Measurements from ENCODE around the gene PITX2.

The PITX2 gene

GRCh38 chr4:110610620-110610939, 12.3 kb downstream of the PITX2 start:
- no peak for ATAC-seq

DNA sequence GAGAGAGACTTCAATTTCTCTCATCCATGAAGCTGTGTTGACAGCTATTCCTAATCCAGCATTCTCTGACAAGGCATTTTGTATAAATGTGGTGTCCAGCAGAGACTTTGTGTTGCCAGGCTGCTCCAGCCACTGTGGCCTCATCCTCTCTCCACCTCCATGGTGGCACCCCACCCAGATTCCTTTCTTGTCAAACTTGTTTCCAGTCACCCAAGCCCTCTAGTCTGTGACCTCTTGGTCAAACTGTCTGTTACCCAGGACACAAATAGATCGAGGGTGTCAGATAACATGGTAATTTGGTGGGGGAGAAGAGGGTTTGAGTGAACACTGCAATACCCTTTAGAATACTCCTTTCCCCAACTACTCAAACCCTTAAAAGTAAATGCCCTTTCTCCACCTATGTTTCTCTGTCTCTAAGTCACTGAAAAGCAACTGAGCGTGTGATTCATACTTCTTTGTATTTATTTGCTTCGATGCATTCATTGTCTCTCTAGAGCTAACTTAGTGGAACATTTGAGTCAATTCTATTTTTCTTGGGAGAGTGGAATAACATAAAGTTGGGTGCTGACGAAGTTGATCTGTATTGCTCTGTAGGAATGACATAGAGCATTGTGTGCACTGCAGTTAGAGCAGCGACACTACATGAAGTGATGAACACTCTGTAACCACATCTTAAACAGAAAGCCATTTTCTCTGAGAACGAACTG, 13.7 kb downstream of the PITX2 start:
- TF ChIP-seq CREB5 (CRISPR knock-in tag; IDR thresholded peaks at IDR 0.05; ENCODE audit: low read depth) (no peak), ZNF8 (CRISPR knock-in tag; IDR thresholded peaks at IDR 0.05) (no peak), ESRRG (CRISPR knock-in tag; IDR thresholded peaks at IDR 0.05) (no peak), ISL1 (CRISPR knock-in tag; IDR thresholded peaks at IDR 0.05) (no peak), ZC3H10 (CRISPR knock-in tag; IDR thresholded peaks at IDR 0.05) (no peak), BACH2 (CRISPR knock-in tag; IDR thresholded peaks at IDR 0.05; ENCODE audit: borderline replicate concordance) (no peak), OSR1 (CRISPR knock-in tag; IDR thresholded peaks at IDR 0.05) (no peak)
- ATAC-seq, result no peak

More at GRCh38 chr4:110610620-110610939, 12.3 kb downstream of the PITX2 start:
- TF ChIP-seq GLIS3 (CRISPR knock-in tag; IDR thresholded peaks at IDR 0.05) (no peak), ARNTL (CRISPR knock-in tag; IDR thresholded peaks at IDR 0.05; ENCODE audit: borderline replicate concordance, low read depth) (no peak), SNAI2 (CRISPR knock-in tag; IDR thresholded peaks at IDR 0.05) (no peak), ZFP30 (CRISPR knock-in tag; IDR thresholded peaks at IDR 0.05) (no peak), PATZ1 (CRISPR knock-in tag; IDR thresholded peaks at IDR 0.05; ENCODE audit: borderline replicate concordance) (no peak), ESRRG (CRISPR knock-in tag; IDR thresholded peaks at IDR 0.05) (no peak), ISL1 (CRISPR knock-in tag; IDR thresholded peaks at IDR 0.05) (no peak), RARB (CRISPR knock-in tag; IDR thresholded peaks at IDR 0.05) (no peak), ZNF565 (CRISPR knock-in tag; conservative IDR thresholded peaks at IDR 0.05; ENCODE audit: low read depth) (no peak), ZNF8 (CRISPR knock-in tag; IDR thresholded peaks at IDR 0.05) (no peak), ZC3H10 (CRISPR knock-in tag; IDR thresholded peaks at IDR 0.05) (no peak), PPARA (CRISPR knock-in tag; IDR thresholded peaks at IDR 0.05; ENCODE audit: borderline replicate concordance) (no peak), BACH2 (CRISPR knock-in tag; IDR thresholded peaks at IDR 0.05; ENCODE audit: borderline replicate concordance) (no peak), ZNF70 (CRISPR knock-in tag; IDR thresholded peaks at IDR 0.05) (no peak)
- TF ChIP-seq, protein P1, sequence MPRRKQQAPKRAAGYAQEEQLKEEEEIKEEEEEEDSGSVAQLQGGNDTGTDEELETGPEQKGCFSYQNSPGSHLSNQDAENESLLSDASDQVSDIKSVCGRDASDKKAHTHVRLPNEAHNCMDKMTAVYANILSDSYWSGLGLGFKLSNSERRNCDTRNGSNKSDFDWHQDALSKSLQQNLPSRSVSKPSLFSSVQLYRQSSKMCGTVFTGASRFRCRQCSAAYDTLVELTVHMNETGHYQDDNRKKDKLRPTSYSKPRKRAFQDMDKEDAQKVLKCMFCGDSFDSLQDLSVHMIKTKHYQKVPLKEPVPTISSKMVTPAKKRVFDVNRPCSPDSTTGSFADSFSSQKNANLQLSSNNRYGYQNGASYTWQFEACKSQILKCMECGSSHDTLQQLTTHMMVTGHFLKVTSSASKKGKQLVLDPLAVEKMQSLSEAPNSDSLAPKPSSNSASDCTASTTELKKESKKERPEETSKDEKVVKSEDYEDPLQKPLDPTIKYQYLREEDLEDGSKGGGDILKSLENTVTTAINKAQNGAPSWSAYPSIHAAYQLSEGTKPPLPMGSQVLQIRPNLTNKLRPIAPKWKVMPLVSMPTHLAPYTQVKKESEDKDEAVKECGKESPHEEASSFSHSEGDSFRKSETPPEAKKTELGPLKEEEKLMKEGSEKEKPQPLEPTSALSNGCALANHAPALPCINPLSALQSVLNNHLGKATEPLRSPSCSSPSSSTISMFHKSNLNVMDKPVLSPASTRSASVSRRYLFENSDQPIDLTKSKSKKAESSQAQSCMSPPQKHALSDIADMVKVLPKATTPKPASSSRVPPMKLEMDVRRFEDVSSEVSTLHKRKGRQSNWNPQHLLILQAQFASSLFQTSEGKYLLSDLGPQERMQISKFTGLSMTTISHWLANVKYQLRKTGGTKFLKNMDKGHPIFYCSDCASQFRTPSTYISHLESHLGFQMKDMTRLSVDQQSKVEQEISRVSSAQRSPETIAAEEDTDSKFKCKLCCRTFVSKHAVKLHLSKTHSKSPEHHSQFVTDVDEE (CRISPR knock-in tag; IDR thresholded peaks at IDR 0.05), result no peak
- TF ChIP-seq, protein P2, sequence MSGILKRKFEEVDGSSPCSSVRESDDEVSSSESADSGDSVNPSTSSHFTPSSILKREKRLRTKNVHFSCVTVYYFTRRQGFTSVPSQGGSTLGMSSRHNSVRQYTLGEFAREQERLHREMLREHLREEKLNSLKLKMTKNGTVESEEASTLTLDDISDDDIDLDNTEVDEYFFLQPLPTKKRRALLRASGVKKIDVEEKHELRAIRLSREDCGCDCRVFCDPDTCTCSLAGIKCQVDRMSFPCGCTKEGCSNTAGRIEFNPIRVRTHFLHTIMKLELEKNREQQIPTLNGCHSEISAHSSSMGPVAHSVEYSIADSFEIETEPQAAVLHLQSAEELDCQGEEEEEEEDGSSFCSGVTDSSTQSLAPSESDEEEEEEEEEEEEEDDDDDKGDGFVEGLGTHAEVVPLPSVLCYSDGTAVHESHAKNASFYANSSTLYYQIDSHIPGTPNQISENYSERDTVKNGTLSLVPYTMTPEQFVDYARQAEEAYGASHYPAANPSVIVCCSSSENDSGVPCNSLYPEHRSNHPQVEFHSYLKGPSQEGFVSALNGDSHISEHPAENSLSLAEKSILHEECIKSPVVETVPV (CRISPR knock-in tag; IDR thresholded peaks at IDR 0.05), result no peak

DNA sequence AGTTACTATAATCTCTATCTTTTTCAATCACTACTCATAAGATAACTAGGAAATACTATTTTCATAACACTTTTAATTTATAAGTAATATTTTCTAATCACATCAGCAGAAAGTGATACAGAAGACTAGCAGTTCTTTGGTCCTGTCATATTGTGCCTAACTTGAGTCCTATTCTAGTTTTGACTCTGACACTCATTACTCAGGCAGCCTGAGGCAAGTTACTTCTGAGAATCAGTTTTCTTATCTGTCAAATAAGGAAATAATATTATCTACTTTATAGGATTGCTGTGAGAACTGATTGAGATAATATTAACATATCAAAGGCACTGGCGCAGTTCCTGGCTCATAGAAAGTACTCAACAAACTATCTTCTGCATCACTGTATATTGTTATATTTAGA, 17.8 kb downstream of the PITX2 start:
- no peak for ATAC-seq
- no peak for TF ChIP-seq ISL1 (CRISPR knock-in tag; IDR thresholded peaks at IDR 0.05)
- no peak for TF ChIP-seq PPARA (CRISPR knock-in tag; IDR thresholded peaks at IDR 0.05; ENCODE audit: borderline replicate concordance)
- TF ChIP-seq ZNF70 (CRISPR knock-in tag; IDR thresholded peaks at IDR 0.05), result no peak
- TF ChIP-seq POU6F1 (CRISPR knock-in tag; IDR thresholded peaks at IDR 0.05; ENCODE audit: borderline replicate concordance, low read depth), result no peak
- no peak for TF ChIP-seq RARB (CRISPR knock-in tag; IDR thresholded peaks at IDR 0.05)
- TF ChIP-seq ZNF8 (CRISPR knock-in tag; IDR thresholded peaks at IDR 0.05), result no peak
- TF ChIP-seq, protein P1 (CRISPR knock-in tag; IDR thresholded peaks at IDR 0.05), result no peak
- TF ChIP-seq ZC3H10 (CRISPR knock-in tag; IDR thresholded peaks at IDR 0.05), result no peak
- TF ChIP-seq TOX (CRISPR knock-in tag; IDR thresholded peaks at IDR 0.05; ENCODE audit: borderline replicate concordance), result no peak
- no peak for TF ChIP-seq ZNF565 (CRISPR knock-in tag; conservative IDR thresholded peaks at IDR 0.05; ENCODE audit: low read depth)

Data from SK-N-SH treated with all-trans-retinoic acid at 6 μM for 48 hours (cell line).